HepG2 (cell line): Measurements from ENCODE around the gene CIT. TPM values are rescaled to one million over a fixed set of nuclear protein-coding genes. Genes with fewer than 3 reads are reported as not detected.
A peak's percentile ranks its signal among the peaks of the same experiment; 100 is the strongest.

Experiments
- ASH2L ChIP-seq: fragments of 300-600, 200-600 bp; sonication (generic); IDR thresholded peaks from 2 replicates; pipeline ENCODE4 v1.7.0; 2017; ENCODE audit warnings: low read depth, mild to moderate bottlenecking, moderate library complexity, mixed read lengths, low read length; ENCODE audit not compliant: insufficient read length
- CREB3 ChIP-seq: sonication (generic); formaldehyde crosslinking; IDR thresholded peaks from 2 replicates; pipeline ENCODE4 v1.5.0; 2020; ENCODE audit warnings: missing genetic modification reagents
- CREBL2 ChIP-seq: sonication (generic); formaldehyde crosslinking; IDR thresholded peaks from 2 replicates; pipeline ENCODE4 v1.8.1; 2023; ENCODE audit warnings: missing genetic modification reagents, mild to moderate bottlenecking, borderline replicate concordance
- HOXA3 ChIP-seq: sonication (generic); formaldehyde crosslinking; IDR thresholded peaks from 2 replicates; pipeline ENCODE4 v1.5.0; 2020; ENCODE audit warnings: missing genetic modification reagents
- MYC ChIP-seq: sonication (generic); formaldehyde crosslinking; IDR thresholded peaks from 2 replicates; pipeline ENCODE4 v1.9.0; 2021; ENCODE audit warnings: missing genetic modification reagents, borderline replicate concordance
- NCOA5 ChIP-seq: sonication (generic); formaldehyde crosslinking; IDR thresholded peaks from 2 replicates; pipeline ENCODE4 v1.4.0; 2020; ENCODE audit warnings: missing genetic modification reagents
- TERF1 ChIP-seq: sonication (generic); formaldehyde crosslinking; IDR thresholded peaks from 2 replicates; pipeline ENCODE4 v1.8.0; 2022; ENCODE audit warnings: mild to moderate bottlenecking, missing genetic modification reagents, moderate library complexity
- THRA ChIP-seq: sonication (generic); formaldehyde crosslinking; IDR thresholded peaks from 2 replicates; pipeline ENCODE4 v1.4.0; 2020; ENCODE audit warnings: missing genetic modification reagents, borderline replicate concordance
- U2AF2 ChIP-seq: fragments of 200-400 bp; formaldehyde crosslinking; IDR thresholded peaks from 2 replicates; pipeline ENCODE4 v1.6.1; 2017; ENCODE audit warnings: low read depth, mild to moderate bottlenecking, low read length
- XBP1 ChIP-seq: sonication (generic); formaldehyde crosslinking; IDR thresholded peaks from 2 replicates; pipeline ENCODE4 v1.5.0; 2020; ENCODE audit warnings: missing genetic modification reagents
- ZBTB14 ChIP-seq: sonication (generic); formaldehyde crosslinking; IDR thresholded peaks from 2 replicates; pipeline ENCODE4 v1.4.0; 2020; ENCODE audit warnings: missing genetic modification reagents
- ZNF343 ChIP-seq: sonication (generic); formaldehyde crosslinking; IDR thresholded peaks from 2 replicates; pipeline ENCODE4 v1.4.0; 2020; ENCODE audit warnings: mild to moderate bottlenecking, missing genetic modification reagents
- ZNF382 ChIP-seq: sonication (generic); formaldehyde crosslinking; IDR thresholded peaks from 2 replicates; pipeline ENCODE4 v1.5.0; 2020; ENCODE audit warnings: missing genetic modification reagents, mild to moderate bottlenecking, borderline replicate concordance
- ZNF468 ChIP-seq: sonication (generic); formaldehyde crosslinking; IDR thresholded peaks from 2 replicates; pipeline ENCODE4 v1.8.0; 2022; ENCODE audit warnings: mild to moderate bottlenecking, moderate library complexity, missing genetic modification reagents
- ZNF609 ChIP-seq: sonication (generic); formaldehyde crosslinking; IDR thresholded peaks from 2 replicates; pipeline ENCODE4 v1.4.0; 2020; ENCODE audit warnings: mild to moderate bottlenecking, missing genetic modification reagents, borderline replicate concordance
- ZNF660 ChIP-seq: sonication (generic); formaldehyde crosslinking; IDR thresholded peaks from 2 replicates; pipeline ENCODE4 v1.5.1; 2020; ENCODE audit warnings: mild to moderate bottlenecking, low read depth, missing genetic modification reagents, borderline replicate concordance
- polyA plus RNA-seq, 8 experiments: library from polyadenylated mRNA; depleted of rRNA in 3 of 8; stranded (reverse) in 7 of 8; unstranded in 1 of 8; fragments of >200 nt; fragmentation: Illumina TruSeq in 4 of 8; extraction: Trizol in 4 of 8; gene quantifications; 2 replicates each; pipeline versions ENCODE4 v1.2.1 to v1.2.3, GENCODE V29; 2011 to 2016; ENCODE audit warnings: low read depth in 4 of 8, missing spikeins in 1 of 8, mixed read lengths in 1 of 8; ENCODE audit not compliant: insufficient read depth in 1 of 8
- total RNA-seq, 5 experiments: library from RNA; depleted of rRNA; stranded (reverse); fragments of >200 nt; fragmentation: Illumina TruSeq; extraction: Trizol; gene quantifications; 2 replicates each; pipeline ENCODE4 v1.2.3, GENCODE V29; 2016; ENCODE audit warnings: low read depth in 1 of 5

Gene CIT
- total and polyA plus RNA-seq, 2 of the 13 experiments (the other 11 are each of a cell fraction or from before 2014, with no cell fraction given) = 7.7 to 11.7 TPM

- no peak for TF ChIP-seq MYC (CRISPR knock-in tag)
- no peak for TF ChIP-seq CREBL2
- TF ChIP-seq ZNF609 (CRISPR knock-in tag) = no peak
- no peak for TF ChIP-seq U2AF2
- TF ChIP-seq NCOA5 = no peak
- no peak for TF ChIP-seq CREB3 (CRISPR knock-in tag)
- no peak for TF ChIP-seq ZNF468 (CRISPR knock-in tag)
- TF ChIP-seq ZBTB14 (CRISPR knock-in tag) = no peak
- TF ChIP-seq XBP1 (CRISPR knock-in tag) = no peak
- peak; percentile 21 for TF ChIP-seq ASH2L
- TF ChIP-seq ZNF660 (CRISPR knock-in tag) = no peak
- no peak for TF ChIP-seq THRA
- no peak for TF ChIP-seq HOXA3 (CRISPR knock-in tag)
- no peak for TF ChIP-seq ZNF343 (CRISPR knock-in tag)
- no peak for TF ChIP-seq TERF1 (CRISPR knock-in tag)
- TF ChIP-seq ZNF382 (CRISPR knock-in tag) = no peak
These were observed 73.0 kb downstream of the CIT start (continued) for GRCh38 chr12:119804011-119804641.
